ENCODE data around the gene SLC9A7.
"Not testable (repeated sequence)": the region's sequence is repeated elsewhere in the genome, so short reads cannot be mapped to it uniquely, and the experiment has no call there.

The SLC9A7 gene

GRCh38 chrX:46758956-46759644, at the start of gene SLC9A7:
Gene SLC9A7, minus strand, starts transcription at chrX:46759118. Its CDS starts 89 bp downstream, at chrX:46759029.
- peak; percentile 71 for DNase-seq

GRCh38 chrX:46805270-46805669, 46.4 kb upstream of the SLC9A7 start:
- no peak for DNase-seq

- no peak for DNase-seq
Observed at GRCh38 chrX:46803140-46803539, 44.2 kb upstream of the SLC9A7 start.

GRCh38 chrX:46796574-46797191, 37.8 kb upstream of the SLC9A7 start:
- peak; percentile 61 for DNase-seq

GRCh38 chrX:46793386-46794143, 34.6 kb upstream of the SLC9A7 start:
- no peak for DNase-seq

GRCh38 chrX:46792810-46793188, 33.9 kb upstream of the SLC9A7 start:
- no peak for DNase-seq

GRCh38 chrX:46791927-46792809, 33.2 kb upstream of the SLC9A7 start:
- no peak for DNase-seq

GRCh38 chrX:46788902-46789301, 30.0 kb upstream of the SLC9A7 start:
- no peak for DNase-seq

- not testable (repeated sequence) for DNase-seq
Observed at GRCh38 chrX:46784437-46784836, 25.5 kb upstream of the SLC9A7 start.

GRCh38 chrX:46782034-46782433, 23.1 kb upstream of the SLC9A7 start:
- DNase-seq = no peak

GRCh38 chrX:46777971-46778810, 19.3 kb upstream of the SLC9A7 start:
- no peak for DNase-seq

- DNase-seq = no peak
Observed at GRCh38 chrX:46770817-46771163, 11.9 kb upstream of the SLC9A7 start.

- no peak for DNase-seq
Observed at GRCh38 chrX:46770000-46770816, 11.3 kb upstream of the SLC9A7 start.

- DNase-seq = no peak
Observed at GRCh38 chrX:46762963-46763362, 4.0 kb upstream of the SLC9A7 start.

- DNase-seq = no peak
Observed at GRCh38 chrX:46759645-46759974, 692 bp upstream of the SLC9A7 start.

- peak; percentile 38 for DNase-seq
Observed at GRCh38 chrX:46758163-46758955, 559 bp downstream of the SLC9A7 start.

GRCh38 chrX:46757593-46757992, 1.3 kb downstream of the SLC9A7 start:
- DNase-seq = no peak

- DNase-seq = no peak
Observed at GRCh38 chrX:46757052-46757451, 1.9 kb downstream of the SLC9A7 start.

- DNase-seq = no peak
Observed at GRCh38 chrX:46755671-46756070, 3.2 kb downstream of the SLC9A7 start.

GRCh38 chrX:46754586-46755061, 4.3 kb downstream of the SLC9A7 start:
- DNase-seq = no peak

Data from NCI-H1105 treated with DMSO at 0.1 percent for 48 hours (cell line).